NCI-H345 treated with DMSO at 0.1 percent for 48 hours (cell line): ENCODE data around the gene DYNC1LI1.
"Not testable (repeated sequence)": the region's sequence is repeated elsewhere in the genome, so short reads cannot be mapped to it uniquely, and the experiment has no call there.

Experiments used
- DNase-seq: peaks from one replicate; lab custom pipeline; 2025; ENCODE audit not compliant: unreplicated experiment; lab: John Stamatoyannopoulos, UW

DYNC1LI1 gene

GRCh38 chr3:32540899-32541298, 29.8 kb downstream of the DYNC1LI1 start:
- no peak for DNase-seq

GRCh38 chr3:32532434-32532833, 38.2 kb downstream of the DYNC1LI1 start:
- DNase-seq: no peak

DNA sequence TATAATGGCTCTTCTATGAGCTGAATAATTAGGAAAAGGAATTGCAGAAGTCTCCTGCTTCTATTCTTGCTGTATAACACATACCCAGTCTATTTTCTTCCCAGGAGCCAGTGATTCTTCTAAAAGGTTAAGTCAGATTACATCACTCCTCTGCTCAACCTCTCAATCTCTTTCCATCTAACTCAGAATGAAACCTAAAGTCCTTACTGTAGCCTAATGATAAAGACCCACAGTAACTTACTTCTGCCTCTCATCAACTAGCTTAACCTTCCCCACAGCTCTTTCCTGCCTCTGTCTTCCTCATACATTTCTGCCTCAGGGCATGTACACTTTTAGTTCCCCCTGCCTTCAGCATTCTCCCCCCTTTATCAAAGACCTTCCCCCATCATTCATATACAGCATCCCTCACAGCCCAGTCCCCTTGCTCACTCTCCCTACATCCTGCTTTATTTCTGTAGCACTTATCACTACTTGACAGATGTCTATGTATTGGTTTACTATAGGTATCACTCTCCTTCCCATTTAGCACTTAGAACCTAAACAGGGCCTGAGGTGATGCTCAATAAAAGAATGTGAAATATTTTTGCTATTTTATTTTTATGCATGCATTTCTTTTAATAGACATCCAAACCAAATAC, 39.5 kb downstream of the DYNC1LI1 start:
- DNase-seq: no peak

GRCh38 chr3:32525720-32526119, 44.9 kb downstream of the DYNC1LI1 start:
- DNase-seq: no peak

DNA sequence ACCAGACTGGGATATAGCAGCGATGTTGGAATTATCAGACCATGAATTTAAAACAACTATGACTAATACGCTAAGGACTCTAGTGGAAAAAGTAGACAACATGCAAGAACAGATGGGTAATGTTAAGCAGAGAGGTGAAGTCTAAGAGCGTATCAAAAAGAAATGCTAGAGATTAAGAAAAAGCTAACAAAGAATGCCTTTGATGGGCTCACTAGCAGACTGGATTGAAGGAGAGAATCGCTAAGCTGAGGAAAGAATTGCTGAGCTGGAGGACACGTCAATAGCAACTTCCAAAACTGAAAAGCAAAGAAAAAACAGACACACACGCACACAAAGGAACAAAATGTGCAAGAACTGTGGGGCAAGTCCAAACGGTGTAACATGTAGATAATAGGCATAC, 48.0 kb downstream of the DYNC1LI1 start:
- DNase-seq: no peak

DNA sequence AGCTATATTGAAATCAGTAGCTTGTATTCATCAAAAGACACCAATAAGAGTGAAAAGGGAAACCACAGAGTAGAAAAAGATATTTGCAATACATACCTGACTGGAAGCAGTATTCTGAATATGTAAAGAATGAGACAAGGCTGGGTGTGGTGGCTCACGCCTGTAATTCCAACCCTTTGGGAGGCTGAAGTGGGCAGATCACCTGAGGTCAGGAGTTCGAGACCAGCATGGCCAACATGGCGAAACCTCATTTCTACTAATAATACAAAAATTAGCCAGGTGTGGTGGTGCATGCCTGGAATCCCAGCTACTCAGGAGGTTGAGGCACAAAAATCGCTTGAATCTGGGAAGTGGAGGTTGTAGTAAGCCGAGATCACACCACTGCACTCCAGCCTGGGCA, 51.7 kb downstream of the DYNC1LI1 start:
- DNase-seq: not testable (repeated sequence)

GRCh38 chr3:32516751-32517150, 53.9 kb downstream of the DYNC1LI1 start:
- not testable (repeated sequence) for DNase-seq

- no peak for DNase-seq
Measured at GRCh38 chr3:32511005-32511404, 59.7 kb downstream of the DYNC1LI1 start.

DNA sequence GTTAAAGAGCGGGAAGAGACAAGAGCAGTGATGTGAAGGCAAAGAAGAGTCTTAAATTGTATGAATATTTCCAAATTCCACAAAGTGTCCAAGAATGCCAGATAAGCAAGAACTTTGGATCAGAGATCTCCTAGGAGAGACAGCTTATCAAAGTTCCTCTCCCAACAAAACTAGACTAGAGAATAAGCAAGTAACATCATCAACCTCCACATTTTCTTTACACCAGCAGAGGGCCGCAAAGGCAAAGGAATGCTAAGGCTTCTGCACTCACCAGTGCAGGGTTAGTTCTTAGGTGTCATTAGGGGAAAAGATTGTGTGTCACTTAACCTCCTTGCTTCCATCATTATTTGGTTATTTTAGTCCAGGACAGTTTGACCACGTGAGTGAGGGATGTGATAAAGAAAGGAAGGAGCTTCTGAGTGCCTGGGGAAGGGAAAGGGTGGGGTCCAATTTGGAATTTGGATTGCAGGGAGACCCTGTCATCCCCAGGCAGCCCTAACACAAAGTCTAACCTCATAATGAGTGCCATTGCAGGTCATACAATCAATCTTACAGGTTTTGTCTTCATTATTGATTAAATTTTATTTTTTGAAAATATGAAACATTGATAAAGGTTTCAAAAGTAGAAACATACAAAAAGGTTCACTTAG, 60.5 kb downstream of the DYNC1LI1 start:
- DNase-seq: peak; percentile 8

DNA sequence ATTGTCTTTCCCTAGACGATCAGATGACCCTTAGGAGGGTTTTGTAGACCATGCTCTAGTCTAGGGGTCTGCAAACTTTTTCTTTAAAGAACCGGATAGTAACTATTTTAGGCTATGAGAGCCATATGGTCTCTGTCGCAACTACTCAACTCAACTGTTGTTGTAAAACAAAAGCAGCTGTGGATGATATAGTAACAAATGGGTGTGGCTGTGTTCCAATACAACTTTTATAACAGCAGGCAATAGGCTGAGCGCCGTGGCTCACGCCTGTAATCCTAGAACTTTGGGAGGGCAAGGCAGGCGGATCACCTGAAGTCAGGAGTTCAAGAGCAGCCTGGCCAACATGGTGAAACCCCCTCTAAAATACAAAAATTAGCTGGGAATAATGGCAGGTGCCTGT, 61.9 kb downstream of the DYNC1LI1 start:
- no peak for DNase-seq

- no peak for DNase-seq
Measured at GRCh38 chr3:32506466-32506865, 64.2 kb downstream of the DYNC1LI1 start.

- no peak for DNase-seq
Measured at GRCh38 chr3:32502946-32503286, 67.7 kb downstream of the DYNC1LI1 start.

DNA sequence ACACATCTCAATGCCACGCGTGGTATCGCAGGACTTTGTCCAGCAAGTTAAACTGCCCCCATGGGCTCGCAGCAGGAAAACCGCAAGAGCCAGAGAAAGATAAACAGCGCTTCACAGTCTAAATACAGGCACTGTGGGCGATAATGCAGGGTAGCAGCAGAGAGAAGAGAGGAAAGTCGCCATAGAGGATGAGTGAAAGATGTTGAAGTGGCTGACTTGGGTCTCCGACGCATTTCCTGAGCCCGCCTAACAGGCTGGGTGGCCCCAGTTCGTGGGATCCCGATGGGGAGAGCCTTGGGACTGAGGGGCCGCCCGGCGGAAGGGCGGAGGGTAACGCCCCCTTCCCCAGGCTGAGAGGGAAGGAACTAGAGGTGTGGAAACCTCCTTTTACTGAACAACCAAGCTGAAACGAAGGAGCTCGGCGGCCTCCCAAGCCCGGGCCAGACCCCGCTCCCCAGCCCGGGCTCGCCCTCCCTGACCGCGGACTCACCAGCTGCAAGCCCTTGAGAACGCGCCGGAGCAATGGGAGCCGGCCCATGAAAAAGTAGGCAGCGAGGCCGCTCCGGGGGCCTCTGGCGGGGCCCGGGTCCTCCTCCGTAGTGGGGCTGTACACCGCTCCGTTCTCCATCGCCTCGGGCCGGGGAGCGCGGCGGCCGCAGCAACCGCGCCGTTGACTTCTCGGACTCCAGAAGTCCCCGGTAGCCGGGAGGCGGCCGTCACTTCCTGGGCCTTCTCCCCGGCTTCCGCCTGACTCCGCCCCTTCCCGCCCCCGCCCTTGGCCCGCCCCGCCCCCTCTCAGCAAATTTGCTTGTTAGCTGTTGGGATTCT, 68.3 kb downstream of the DYNC1LI1 start, which contains the start of gene CMTM6:
CMTM6 (minus strand) TSS at position 735 of the 828 bp plus-strand sequence; CDS start at position 628, 107 bp downstream.
- peak; percentile 22 for DNase-seq

DNA sequence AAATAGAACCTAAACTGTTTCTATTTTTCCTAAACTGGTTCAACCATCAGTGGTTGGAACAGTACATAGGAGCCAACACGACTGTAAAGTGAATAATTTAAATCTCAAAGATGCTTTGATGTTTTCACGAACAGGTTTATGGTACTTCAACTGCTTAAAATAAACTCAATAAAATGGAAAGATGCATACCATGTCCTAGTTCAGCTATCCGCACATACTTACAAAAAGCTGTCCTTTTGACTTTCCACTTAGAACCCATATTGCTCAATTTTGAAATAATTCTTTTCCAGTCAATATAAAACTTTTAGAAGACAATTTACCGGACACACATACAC, 68.9 kb downstream of the DYNC1LI1 start:
- no peak for DNase-seq

GRCh38 chr3:32500880-32501782, 69.5 kb downstream of the DYNC1LI1 start:
- no peak for DNase-seq

GRCh38 chr3:32500231-32500630, 70.4 kb downstream of the DYNC1LI1 start:
- no peak for DNase-seq

DNA sequence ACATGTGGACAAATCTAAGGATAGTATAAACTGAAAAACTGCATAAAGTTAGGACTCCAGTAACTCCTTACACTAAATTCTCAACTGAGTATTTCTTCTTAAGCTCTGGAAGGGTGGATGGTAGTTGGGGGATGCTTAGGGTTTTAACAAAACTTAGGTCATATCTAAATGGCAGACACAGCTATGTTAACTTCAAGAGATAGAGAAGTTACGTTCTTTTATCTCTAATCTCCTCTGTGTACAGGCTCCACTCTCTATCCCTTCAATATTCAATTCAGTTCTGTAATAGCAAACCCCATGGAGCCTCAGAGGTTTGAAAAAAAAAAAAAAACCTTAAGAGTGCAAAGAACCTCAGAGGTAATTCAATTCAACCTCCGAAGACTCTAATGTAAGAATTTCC, 71.1 kb downstream of the DYNC1LI1 start:
- DNase-seq: no peak

DNA sequence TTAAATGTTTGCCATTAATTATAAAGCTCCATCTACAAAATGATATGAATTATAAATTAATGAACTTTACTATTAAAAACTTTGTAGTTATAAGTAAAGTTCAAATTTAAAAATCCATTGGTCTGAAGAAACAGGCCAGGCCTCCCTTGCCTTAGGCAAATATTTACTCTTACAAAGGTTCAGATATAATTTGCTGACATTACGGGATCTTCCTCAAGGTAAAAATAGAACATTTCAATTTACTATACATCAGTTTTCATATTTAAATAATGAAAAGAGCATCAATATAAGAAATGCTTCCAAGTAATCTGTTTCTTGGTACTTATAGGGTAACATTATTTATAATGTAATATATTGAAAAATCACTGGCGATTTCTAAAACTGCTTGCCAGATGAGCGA, 71.7 kb downstream of the DYNC1LI1 start:
- DNase-seq: no peak

DNA sequence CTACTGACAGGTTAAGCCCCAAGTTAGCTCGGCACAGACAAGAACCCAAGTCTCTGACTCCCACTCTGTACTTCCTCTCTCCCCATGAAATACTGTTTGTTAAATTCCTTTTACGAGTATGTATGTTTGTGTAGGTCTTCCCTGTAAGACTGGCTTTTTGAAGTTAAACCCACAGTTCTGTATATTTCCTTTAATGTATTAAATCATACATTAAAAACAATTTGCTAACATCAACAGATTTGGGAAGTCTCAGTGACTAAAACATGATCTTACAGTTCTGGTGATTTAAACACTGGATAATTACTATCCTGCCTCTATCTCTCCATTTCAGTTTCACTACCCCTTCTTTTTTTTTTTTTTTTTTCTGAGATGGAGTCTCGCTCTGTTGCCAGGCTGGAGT, 72.4 kb downstream of the DYNC1LI1 start:
- no peak for DNase-seq

DNA sequence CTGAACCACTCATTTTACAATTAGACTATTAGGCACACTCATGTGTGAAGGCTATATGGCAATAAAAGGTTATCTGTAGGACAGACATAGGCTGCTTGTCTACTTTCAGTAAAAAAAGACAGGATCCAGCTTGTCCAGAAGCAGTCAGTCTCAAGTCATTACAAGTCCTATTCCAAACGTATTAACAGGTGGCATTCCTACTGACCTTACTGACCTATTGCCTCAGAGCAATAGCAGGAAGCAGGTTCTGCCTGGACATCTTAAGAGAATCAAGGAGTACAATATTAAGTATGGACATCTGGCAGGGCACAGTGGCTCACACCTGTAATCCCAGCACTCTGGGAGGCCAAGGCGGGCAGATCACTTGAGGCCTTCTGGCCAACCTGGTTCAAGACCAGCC, 75.0 kb downstream of the DYNC1LI1 start:
- DNase-seq: no peak

GRCh38 chr3:32495085-32495484, 75.6 kb downstream of the DYNC1LI1 start:
- DNase-seq: no peak
